Neuronal stem cell (in vitro differentiated cells): Measurements from ENCODE around the gene USP50.
"Not testable (repeated sequence)": the region's sequence is repeated elsewhere in the genome, so short reads cannot be mapped to it uniquely, and the experiment has no call there.

Experiments used
- DNase-seq: peaks from one replicate; pipeline ENCODE4 v3.0.0-alpha.2; 2013; ENCODE audit warnings: low spot score
- H2AFZ ChIP-seq: one replicate; pipeline ENCODE4 v1.6.1; 2013; ENCODE audit warnings: mild to moderate bottlenecking, low read length, inconsistent platforms
- H2AK5ac ChIP-seq: 2 replicates; pipeline ENCODE4 v1.6.1; 2013; ENCODE audit warnings: low read depth, mild to moderate bottlenecking, inconsistent platforms, low read length, moderate library complexity, mixed read lengths
- H2BK120ac ChIP-seq: 2 replicates; pipeline ENCODE4 v1.6.1; 2013; ENCODE audit warnings: low read depth, mild to moderate bottlenecking, inconsistent platforms, low read length, moderate library complexity, mixed read lengths
- H2BK12ac ChIP-seq: one replicate; pipeline ENCODE4 v1.6.1; 2013; ENCODE audit warnings: low read length, inconsistent platforms
- H2BK15ac ChIP-seq: 2 replicates; pipeline ENCODE4 v1.6.1; 2013; ENCODE audit warnings: mild to moderate bottlenecking, low read length, inconsistent platforms, mixed read lengths
- H2BK5ac ChIP-seq: one replicate; pipeline ENCODE4 v1.6.1; 2013; ENCODE audit warnings: inconsistent platforms, mild to moderate bottlenecking, low read length, moderate library complexity
- H3K14ac ChIP-seq: one replicate; pipeline ENCODE4 v1.6.1; 2013; ENCODE audit warnings: low read length, inconsistent platforms
- H3K18ac ChIP-seq: 2 replicates; pipeline ENCODE4 v1.6.1; 2013; ENCODE audit warnings: low read length, inconsistent platforms
- H3K23ac ChIP-seq: 2 replicates; pipeline ENCODE4 v1.6.1; 2013; ENCODE audit warnings: low read depth, mild to moderate bottlenecking, mixed read lengths, low read length, inconsistent platforms; ENCODE audit not compliant: poor library complexity
- H3K27ac ChIP-seq: replicated peaks from 3 replicates; pipeline ENCODE4 v1.5.1; 2013; ENCODE audit warnings: low read length, inconsistent platforms
- H3K27me3 ChIP-seq, 3 experiments: 2 replicates each; pipeline ENCODE4 v1.6.1; 2013; ENCODE audit warnings: low read length in 3 of 3, mild to moderate bottlenecking in 2 of 3, inconsistent platforms in 1 of 3, low read depth in 1 of 3, mixed read lengths in 1 of 3, moderate library complexity in 1 of 3; ENCODE audit not compliant: control insufficient read depth in 3 of 3, insufficient read depth in 3 of 3
- H3K36me3 ChIP-seq, 2 donors: replicated peaks in 1 of 2; 2 replicates each; pipeline ENCODE4 v1.6.1; 2013; ENCODE audit warnings: low read length in 2 of 2; ENCODE audit not compliant: control insufficient read depth in 2 of 2, insufficient read depth in 2 of 2
- H3K4ac ChIP-seq: 2 replicates; pipeline ENCODE4 v1.6.1; 2013; ENCODE audit warnings: inconsistent platforms, mild to moderate bottlenecking, low read length, moderate library complexity
- H3K4me1 ChIP-seq, 2 donors: 1 replicate in 1 of 2; 2 replicates in 1 of 2; pipeline ENCODE4 v1.6.1; 2013; ENCODE audit warnings: low read length in 2 of 2, low read depth in 1 of 2; ENCODE audit not compliant: control insufficient read depth in 2 of 2, insufficient read depth in 1 of 2
- H3K4me2 ChIP-seq: one replicate; pipeline ENCODE4 v1.6.1; 2013; ENCODE audit warnings: mild to moderate bottlenecking, low read length, inconsistent platforms; ENCODE audit not compliant: insufficient read depth, poor library complexity, severe bottlenecking
- H3K4me3 ChIP-seq, 2 donors: 2 replicates each; pipeline ENCODE4 v1.5.1; 2013; ENCODE audit warnings: low read length in 2 of 2, mild to moderate bottlenecking in 2 of 2, inconsistent platforms in 1 of 2, moderate library complexity in 1 of 2
- H3K79me1 ChIP-seq: one replicate; pipeline ENCODE4 v1.6.1; 2013; ENCODE audit warnings: low read depth, mild to moderate bottlenecking, inconsistent platforms, low read length, moderate library complexity
- H3K9ac ChIP-seq: one replicate; pipeline ENCODE4 v1.6.1; 2013; ENCODE audit warnings: mild to moderate bottlenecking, low read depth, low read length, inconsistent platforms; ENCODE audit not compliant: poor library complexity
- H3K9me3 ChIP-seq, 2 donors: replicated peaks in 1 of 2; 2 replicates each; pipeline versions ENCODE3 to v1.6.1; 2013; ENCODE audit warnings: low read length in 2 of 2, mild to moderate bottlenecking in 2 of 2, inconsistent platforms in 1 of 2, low read depth in 1 of 2, mixed read lengths in 1 of 2, moderate library complexity in 1 of 2; ENCODE audit not compliant: control insufficient read depth in 2 of 2, insufficient read depth in 1 of 2
- H4K8ac ChIP-seq: one replicate; pipeline ENCODE4 v1.6.1; 2013; ENCODE audit warnings: low read depth, mild to moderate bottlenecking, inconsistent platforms, low read length, moderate library complexity
- H4K91ac ChIP-seq: one replicate; pipeline ENCODE4 v1.6.1; 2013; ENCODE audit warnings: low read length, low read depth, mild to moderate bottlenecking, inconsistent platforms; ENCODE audit not compliant: poor library complexity
- whole genome bisulfite sequencing, 2 donors: extraction: QIAGEN DNeasy Blood & Tissue Kit; methylation state at CpG; one replicate each; pipeline ENCODE4 v1.1.7; 2013; ENCODE audit warnings: missing lambda C conversion rate in 2 of 2, mixed read lengths in 1 of 2; ENCODE audit not compliant: insufficient read length in 2 of 2, insufficient replicate concordance in 1 of 2; ENCODE audit errors: extremely low coverage in 2 of 2; 5-methylcytosine and 5-hydroxymethylcytosine counted together

Gene USP50

DNA sequence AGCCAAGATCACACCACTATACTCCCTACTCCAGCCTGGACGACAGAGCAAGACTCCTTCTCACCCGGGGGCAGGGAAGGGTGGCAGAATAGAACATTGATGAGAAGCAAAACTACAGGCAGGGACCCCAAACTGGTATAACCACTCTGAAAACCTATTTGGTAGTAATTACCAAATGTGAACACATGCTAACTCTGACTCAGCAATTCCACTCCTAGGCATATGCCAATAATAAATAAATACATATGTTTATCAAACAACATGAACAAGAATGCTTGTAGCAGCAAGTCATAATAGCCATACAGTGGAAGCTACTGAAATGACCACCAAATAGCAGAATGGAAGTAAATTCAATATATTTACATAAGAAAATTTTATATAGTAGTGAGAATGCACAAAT is 31.0 kb upstream of the USP50 start:
- H4K8ac ChIP-seq = no peak overlapping the region
- no peak overlapping the region for H3K4ac ChIP-seq
- H2BK5ac ChIP-seq = no peak overlapping the region
- H3K27me3 ChIP-seq = no peaks in the 10 kb centered on the region
- no peak overlapping the region for H2BK12ac ChIP-seq
- H3K9ac ChIP-seq = no peak overlapping the region
- DNase-seq = no peak
- WGBS, 2 donors = no CpG with 5 or more reads among the region's 2 CpGs
- peaks cover 1% of the 10 kb centered on the region for H3K79me1 ChIP-seq
- no peak overlapping the region for H3K18ac ChIP-seq
- H3K27ac ChIP-seq = no peak overlapping the region
- H3K9me3 ChIP-seq = no peaks in the 10 kb centered on the region
- H3K14ac ChIP-seq = no peak overlapping the region
- H4K91ac ChIP-seq = no peak overlapping the region
- H2BK120ac ChIP-seq = no peak overlapping the region
- no peak overlapping the region for H2AFZ ChIP-seq
- peaks cover 6 to 95% of the 10 kb centered on the region in 2 donors for H3K36me3 ChIP-seq
- H2BK15ac ChIP-seq = no peak overlapping the region
- peaks cover 0 to 2% of the 10 kb centered on the region in 2 donors for H3K4me1 ChIP-seq
- H3K23ac ChIP-seq = no peak overlapping the region
- no peak overlapping the region for H2AK5ac ChIP-seq
- H3K4me3 ChIP-seq = no peak overlapping the region
- no peak overlapping the region for H3K4me2 ChIP-seq

DNA sequence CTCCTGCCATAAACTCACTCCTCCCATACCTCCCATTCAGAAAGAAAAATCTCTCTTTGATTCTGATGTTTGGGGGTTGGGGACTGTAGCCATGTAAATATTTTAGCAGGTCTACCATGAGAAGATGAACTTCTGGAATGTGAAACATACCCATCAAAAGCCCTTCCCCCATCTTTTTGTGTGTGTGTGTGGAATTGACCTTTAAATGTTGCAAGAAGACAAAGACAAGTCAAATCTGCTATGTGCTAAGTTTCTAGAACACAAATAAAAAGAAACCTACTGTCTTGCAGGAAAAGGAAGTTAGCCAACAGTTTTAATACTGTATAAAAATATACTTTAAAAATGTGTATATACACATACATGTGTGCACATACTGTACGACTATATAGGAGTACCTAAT is 29.7 kb upstream of the USP50 start:
- Histone ChIP-seq H3K4ac (no peak overlapping the region), H3K23ac (no peak overlapping the region), H4K8ac (no peak overlapping the region), H3K4me1 (peaks cover 0 to 2% of the 10 kb centered on the region in 2 donors), H3K14ac (no peak overlapping the region), H2BK12ac (no peak overlapping the region), H4K91ac (no peak overlapping the region), H3K4me2 (no peak overlapping the region), H3K18ac (no peak overlapping the region), H3K9ac (no peak overlapping the region), H3K27me3 (no peaks in the 10 kb centered on the region), H2BK120ac (no peak overlapping the region), H3K36me3 (peaks cover 6 to 96% of the 10 kb centered on the region in 2 donors), H2BK15ac (no peak overlapping the region), H2AFZ (no peak overlapping the region), H3K4me3 (no peak overlapping the region), H3K27ac (no peak overlapping the region), H2BK5ac (no peak overlapping the region), H3K79me1 (peaks cover 1% of the 10 kb centered on the region), H2AK5ac (no peak overlapping the region), H3K9me3 (no peaks in the 10 kb centered on the region)
- no CpG with 5 or more reads among the region's 1 CpG for WGBS, 2 donors
- no peak for DNase-seq

DNA sequence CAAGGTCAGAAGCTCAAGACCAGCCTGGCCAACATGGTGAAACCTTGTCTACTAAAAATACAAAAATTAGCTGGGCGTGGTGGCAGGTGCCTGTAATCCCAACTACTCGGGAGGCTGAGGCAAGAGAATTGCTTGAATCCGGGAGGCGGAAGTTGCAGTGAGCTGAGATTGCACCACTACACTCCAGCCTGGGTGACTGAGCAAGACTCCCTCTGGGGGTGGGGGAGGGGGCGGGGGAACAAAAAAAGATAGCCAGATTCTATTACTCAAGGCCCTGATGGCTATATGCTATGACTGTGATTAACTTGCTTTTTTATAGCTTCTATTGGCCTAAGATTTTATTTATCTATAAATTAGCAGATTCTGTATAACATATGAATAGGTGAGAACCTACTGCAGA is 27.4 kb upstream of the USP50 start:
- not testable (repeated sequence) for H3K4me3 ChIP-seq, H3K18ac ChIP-seq, H3K79me1 ChIP-seq, H3K14ac ChIP-seq, H2AK5ac ChIP-seq, H3K4me2 ChIP-seq, H3K27ac ChIP-seq, H3K4me1 ChIP-seq, H3K9ac ChIP-seq, H2BK12ac ChIP-seq, DNase-seq, H2BK5ac ChIP-seq, H2BK120ac ChIP-seq, H3K23ac ChIP-seq, H2AFZ ChIP-seq, H3K9me3 ChIP-seq, H2BK15ac ChIP-seq, H3K27me3 ChIP-seq, H3K4ac ChIP-seq, H4K8ac ChIP-seq, H4K91ac ChIP-seq
- no CpG with 5 or more reads among the region's 5 CpGs for WGBS, 2 donors
- peaks cover 11 to 98% of the 10 kb centered on the region in 2 donors for H3K36me3 ChIP-seq

DNA sequence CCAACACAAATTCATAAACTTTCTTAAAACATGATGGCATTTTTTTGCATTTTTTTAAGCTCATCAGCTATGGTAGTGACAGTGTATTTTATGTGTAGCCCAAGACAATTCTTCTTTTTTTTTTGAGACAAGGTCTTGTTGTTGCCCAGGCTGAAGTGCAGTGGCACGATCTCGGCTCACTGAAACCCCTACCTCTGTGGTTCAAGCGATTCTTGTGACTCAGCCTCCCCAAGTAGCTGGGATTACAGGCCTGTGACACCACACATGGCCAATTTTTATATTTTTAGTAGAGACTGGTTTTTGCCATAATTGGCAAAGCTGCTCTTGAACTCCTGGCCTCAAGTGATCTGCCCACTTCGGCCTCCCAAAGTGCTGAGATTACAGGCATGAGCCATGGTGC is 17.3 kb upstream of the USP50 start:
- Histone ChIP-seq H2BK15ac (no peak overlapping the region), H4K91ac (no peak overlapping the region), H2BK12ac (no peak overlapping the region), H3K36me3 (peaks cover 0 to 81% of the 10 kb centered on the region in 2 donors), H3K27me3 (no peaks in the 10 kb centered on the region), H4K8ac (no peak overlapping the region), H2BK120ac (no peak overlapping the region), H3K9me3 (no peaks in the 10 kb centered on the region), H3K4me2 (no peak overlapping the region), H3K14ac (no peak overlapping the region), H3K27ac (no peak overlapping the region), H3K4me1 (no peaks in the 10 kb centered on the region), H2AK5ac (no peak overlapping the region), H3K4ac (no peak overlapping the region), H2BK5ac (no peak overlapping the region), H3K79me1 (no peaks in the 10 kb centered on the region), H2AFZ (no peak overlapping the region), H3K23ac (no peak overlapping the region), H3K9ac (no peak overlapping the region), H3K18ac (no peak overlapping the region), H3K4me3 (no peak overlapping the region)
- DNase-seq = no peak
- no CpG with 5 or more reads among the region's 4 CpGs for WGBS, 2 donors
